OCI-LY7 (cell line): ENCODE measurements around the gene FAM163A. TPM values are rescaled to one million over a fixed set of nuclear protein-coding genes. Genes with fewer than 3 reads are reported as not detected.

Experiments
- BruUV-seq: library from RNA; stranded (reverse); fragments of 400-500 nt; replicated peaks from 2 replicates; lab custom pipeline; 2021; lab: Mats Ljungman, UMichigan
- CTCF ChIA-PET: fragments of 300-600 bp; sonication (Branson Sonifier 250); formaldehyde crosslinking; loops from one replicate; lab custom pipeline; 2022; ENCODE audit warnings: antibody characterized with exemption; ENCODE audit not compliant: unreplicated experiment; lab: Charles Lee
- POLR2A ChIA-PET: fragments of 300-600 bp; sonication (Branson Sonifier 250); formaldehyde crosslinking; loops from one replicate; lab custom pipeline; 2022; ENCODE audit warnings: antibody characterized with exemption; lab: Charles Lee
- DNase-seq: peaks from one replicate; pipeline ENCODE4 v3.0.0-alpha.2; 2015; ENCODE audit warnings: low spot score
- H2AFZ ChIP-seq: fragments of 200-600 bp; sonication (generic), shearing (Covaris generic); 2 replicates; pipeline ENCODE4 v1.6.1; 2014; ENCODE audit warnings: mild to moderate bottlenecking, antibody characterized with exemption, low read length, moderate library complexity
- H3K27ac ChIP-seq: fragments of 200-600 bp; sonication (generic); 2 replicates; pipeline ENCODE4 v1.5.1; 2014; ENCODE audit warnings: mixed run types, low read depth, mild to moderate bottlenecking, moderate library complexity, low read length, inconsistent platforms; ENCODE audit not compliant: poor library complexity, severe bottlenecking
- H3K36me3 ChIP-seq: fragments of 200-600 bp; sonication (generic); 2 replicates; pipeline ENCODE4 v1.6.1; 2014; ENCODE audit warnings: mild to moderate bottlenecking, antibody characterized with exemption, low read length, moderate library complexity, mixed read lengths; ENCODE audit not compliant: insufficient read depth
- H3K4me1 ChIP-seq: fragments of 200-600 bp; sonication (generic); 2 replicates; pipeline ENCODE4 v1.5.1; 2014; ENCODE audit warnings: mild to moderate bottlenecking, low read length; ENCODE audit not compliant: insufficient read depth, poor library complexity, severe bottlenecking
- H3K4me2 ChIP-seq: fragments of 200-600 bp; sonication (generic); 2 replicates; pipeline ENCODE4 v1.6.1; 2014; ENCODE audit warnings: mild to moderate bottlenecking, low read length
- H3K4me3 ChIP-seq: fragments of 200-600 bp; sonication (generic); 2 replicates; pipeline ENCODE4 v1.5.1; 2014; ENCODE audit warnings: mild to moderate bottlenecking, low read depth, low read length; ENCODE audit not compliant: poor library complexity, severe bottlenecking
- H3K79me2 ChIP-seq: fragments of 200-600 bp; sonication (generic); 2 replicates; pipeline ENCODE4 v1.6.1; 2016; ENCODE audit warnings: low read depth, mild to moderate bottlenecking, low read length, moderate library complexity, mixed read lengths; ENCODE audit not compliant: insufficient read depth
- H3K9me2 ChIP-seq: fragments of 200-600 bp; sonication (generic); 2 replicates; pipeline ENCODE4 v1.6.1; 2016; ENCODE audit warnings: mild to moderate bottlenecking, low read length, mixed read lengths; ENCODE audit not compliant: insufficient read depth
- H3K9me3 ChIP-seq: fragments of 200-600 bp; sonication (generic); 2 replicates; pipeline ENCODE4 v1.6.1; 2014; ENCODE audit warnings: mild to moderate bottlenecking, mixed run types, low read length, mixed read lengths
- H4K20me1 ChIP-seq: fragments of 200-600 bp; sonication (generic); 2 replicates; pipeline ENCODE4 v1.6.1; 2014; ENCODE audit warnings: mild to moderate bottlenecking, antibody characterized with exemption, low read length, moderate library complexity, mixed read lengths; ENCODE audit not compliant: insufficient read depth
- CTCF ChIP-seq: fragments of 200-600 bp; sonication (generic); conservative IDR thresholded peaks from 2 replicates; pipeline ENCODE4 v1.5.1; 2014; ENCODE audit warnings: mild to moderate bottlenecking, antibody characterized with exemption, low read length, moderate library complexity, mixed read lengths
- EZH2phosphoT487 ChIP-seq: fragments of 200-600 bp; sonication (generic); IDR thresholded peaks from 2 replicates; pipeline ENCODE4 v1.6.1; 2018; ENCODE audit warnings: low read depth, borderline replicate concordance, mild to moderate bottlenecking, mixed run types, antibody characterized with exemption, low read length, moderate library complexity, mixed read lengths
- intact Hi-C: fragments of 100-400 bp; cut with micrococcal nuclease; formaldehyde crosslinking; loops from one replicate; pipeline ENCODE4 v1.10.0; 2022; ENCODE audit not compliant: unreplicated experiment
- total RNA-seq, 2 experiments: library from RNA; depleted of rRNA in 1 of 2; stranded (reverse); fragments of >200 nt in 1 of 2; shearing (Covaris generic) in 1 of 2; gene quantifications; 2 replicates each; pipeline ENCODE4 v1.2.3, GENCODE V29; 2014 to 2022

Gene FAM163A
- total RNA-seq, 2 experiments from 2014 or later: not detected

- ChIA-PET POLR2A (no interaction called here), CTCF (interaction anchor here (0.7 to 1.8 kb wide), 3 partner anchors 104 to 109 kb away, joined by 4 to 12 read pairs (median 6); no protein-coding TSS in a partner anchor)
- H3K4me2 ChIP-seq: no peak overlapping the region
- H3K4me1 ChIP-seq: no peaks in the 10 kb centered on the region
- H3K79me2 ChIP-seq: no peaks in the 10 kb centered on the region
- intact Hi-C loops: loop anchor here (1.0 to 2.0 kb wide), 2 partner anchors 103 to 472 kb away; no protein-coding TSS in a partner anchor
- no peaks in the 10 kb centered on the region for H3K36me3 ChIP-seq
- no peaks in the 10 kb centered on the region for H3K9me3 ChIP-seq
- DNase-seq: peak; percentile 70
- TF ChIP-seq CTCF (peak; percentile 98), EZH2phosphoT487 (no peak)
- H3K27ac ChIP-seq: no peak overlapping the region
- H2AFZ ChIP-seq: no peak overlapping the region
- H3K9me2 ChIP-seq: no peaks in the 10 kb centered on the region
- H4K20me1 ChIP-seq: no peaks in the 10 kb centered on the region
- H3K4me3 ChIP-seq: no peak overlapping the region
- BruUV-seq: no TSS peak
Measured at GRCh38 chr1:179706339-179706941, 36.7 kb upstream of the FAM163A start.

DNA sequence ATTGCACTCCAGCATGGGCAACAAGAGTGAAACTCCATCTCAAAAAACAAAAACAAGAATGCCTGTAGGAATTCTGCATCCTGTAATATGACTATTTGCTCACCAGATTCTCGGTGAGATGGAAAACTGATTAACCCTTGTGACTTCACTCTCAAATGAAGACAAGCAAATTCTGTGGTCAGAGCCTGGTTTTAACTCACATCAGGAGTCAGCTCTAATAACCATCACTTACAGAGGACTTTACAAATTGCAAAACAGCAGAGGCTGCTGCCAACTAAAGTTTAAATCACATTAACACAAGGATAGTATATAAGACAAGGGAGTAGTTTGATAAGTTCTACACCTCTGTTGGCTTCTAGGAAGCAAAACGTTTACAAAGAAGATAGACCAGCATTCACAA is 35.7 kb upstream of the FAM163A start:
- Histone ChIP-seq H3K36me3 (no peaks in the 10 kb centered on the region), H3K4me1 (no peaks in the 10 kb centered on the region), H3K4me2 (no peak overlapping the region), H3K9me2 (no peaks in the 10 kb centered on the region), H2AFZ (no peak overlapping the region), H4K20me1 (no peaks in the 10 kb centered on the region), H3K79me2 (no peaks in the 10 kb centered on the region), H3K9me3 (no peaks in the 10 kb centered on the region), H3K4me3 (no peak overlapping the region), H3K27ac (no peak overlapping the region)
- POLR2A ChIA-PET: no interaction called here
- CTCF ChIA-PET: interaction anchor here (1.8 kb wide), 1 partner anchor 108 kb away, joined by 12 read pairs; no protein-coding TSS in a partner anchor
- no peak for DNase-seq
- TF ChIP-seq CTCF: no peak
- TF ChIP-seq EZH2phosphoT487: no peak
- intact Hi-C loops: loop anchor here (2.0 kb wide), 1 partner anchor 471 kb away; no protein-coding TSS in a partner anchor
- BruUV-seq: no TSS peak
